H1 (cell line): ENCODE measurements around the gene USP12. TPM values are rescaled to one million over a fixed set of nuclear protein-coding genes. Genes with fewer than 3 reads are reported as not detected.

Experiments used
- CTCF ChIA-PET: fragments of 300-600 bp; sonication (Branson Sonifier 250); formaldehyde crosslinking; loops from one replicate; lab custom pipeline; 2021; ENCODE audit not compliant: partially characterized antibody; lab: Charles Lee
- POLR2A ChIA-PET: fragments of 300-600 bp; sonication (Branson Sonifier 250); formaldehyde crosslinking; loops from one replicate; lab custom pipeline; 2021; ENCODE audit warnings: inconsistent platforms; ENCODE audit not compliant: partially characterized antibody; lab: Charles Lee
- DNase-seq, 2 experiments: peaks; one replicate each; pipeline versions ENCODE4 v3.0.0 to v3.0.0-alpha.2; 2010 to 2022; ENCODE audit warnings: low spot score in 2 of 2, low read depth in 1 of 2, mixed read lengths in 1 of 2
- FAIRE-seq: peaks from 2 replicates; lab custom pipeline; 2011; peaks lifted over from hg19 to GRCh38; lab: Jason Lieb, UNC
- H2AFZ ChIP-seq: 2 replicates; pipeline ENCODE4 v1.8.1; 2012; ENCODE audit warnings: low read length, inconsistent platforms
- H2AK5ac ChIP-seq: 2 replicates; pipeline ENCODE4 v1.6.1; 2013; ENCODE audit warnings: low read depth, low read length
- H2BK120ac ChIP-seq: replicated peaks from 2 replicates; pipeline ENCODE3; 2013; ENCODE audit warnings: low read depth, low read length, inconsistent platforms
- H2BK12ac ChIP-seq: 2 replicates; pipeline ENCODE4 v1.6.1; 2013; ENCODE audit warnings: low read depth, low read length
- H2BK15ac ChIP-seq: 2 replicates; pipeline ENCODE4 v1.6.1; 2013; ENCODE audit warnings: low read length
- H2BK20ac ChIP-seq: 2 replicates; pipeline ENCODE4 v1.6.1; 2013; ENCODE audit warnings: low read length
- H2BK5ac ChIP-seq: 2 replicates; pipeline ENCODE4 v1.6.1; 2013; ENCODE audit warnings: low read depth, low read length
- H3K14ac ChIP-seq: 2 replicates; pipeline ENCODE4 v1.6.1; 2013; ENCODE audit warnings: inconsistent platforms; ENCODE audit not compliant: insufficient read length
- H3K18ac ChIP-seq: 2 replicates; pipeline ENCODE4 v1.6.1; 2013; ENCODE audit warnings: low read length; ENCODE audit errors: extremely low read depth
- H3K23ac ChIP-seq: 2 replicates; pipeline ENCODE4 v1.6.1; 2013; ENCODE audit warnings: inconsistent platforms; ENCODE audit not compliant: insufficient read length
- H3K23me2 ChIP-seq: 2 replicates; pipeline ENCODE4 v1.6.1; 2013; ENCODE audit warnings: low read depth, low read length
- H3K27ac ChIP-seq: 2 replicates; pipeline ENCODE4 v1.6.1; 2011; ENCODE audit warnings: low read depth, low read length, inconsistent platforms
- H3K27me3 ChIP-seq, 4 experiments: replicated peaks in 1 of 4; 1 replicate in 1 of 4; 2 replicates in 3 of 4; pipeline versions ENCODE4 v1.6.1 to v1.8.1; 2011 to 2013; ENCODE audit warnings: low read length in 3 of 4, mild to moderate bottlenecking in 3 of 4, inconsistent platforms in 2 of 4, mixed read lengths in 2 of 4, moderate library complexity in 1 of 4; ENCODE audit not compliant: control insufficient read depth in 3 of 4, insufficient read depth in 3 of 4; ENCODE audit errors: extremely low read depth in 1 of 4
- H3K36me3 ChIP-seq, 4 experiments: 2 replicates each; pipeline versions ENCODE4 v1.6.1 to v1.8.1; 2011 to 2013; ENCODE audit warnings: mild to moderate bottlenecking in 4 of 4, low read length in 3 of 4, moderate library complexity in 2 of 4, control low read depth in 1 of 4, inconsistent platforms in 1 of 4; ENCODE audit not compliant: insufficient read depth in 4 of 4, control insufficient read depth in 2 of 4
- H3K4ac ChIP-seq: replicated peaks from 2 replicates; pipeline ENCODE3; 2013; ENCODE audit warnings: low read length, low read depth, mixed read lengths, inconsistent platforms; ENCODE audit not compliant: insufficient read length
- H3K4me1 ChIP-seq, 4 experiments: replicated peaks in 1 of 4; 1 replicate in 1 of 4; 2 replicates in 3 of 4; pipeline versions ENCODE4 v1.6.1 to v1.8.1; 2011 to 2013; ENCODE audit warnings: low read length in 3 of 4, inconsistent platforms in 2 of 4, mixed read lengths in 1 of 4; ENCODE audit not compliant: insufficient read depth in 4 of 4, control insufficient read depth in 3 of 4
- H3K4me2 ChIP-seq, 2 experiments: 2 replicates each; pipeline versions ENCODE4 v1.6.1 to v1.8.1; 2011 to 2013; ENCODE audit warnings: low read depth in 2 of 2, low read length in 2 of 2, control low read depth in 1 of 2, inconsistent platforms in 1 of 2, mild to moderate bottlenecking in 1 of 2; ENCODE audit not compliant: insufficient read depth in 1 of 2
- H3K4me3 ChIP-seq, 4 experiments: fragments of 200-600, 300-600 bp in 1 of 4; sonication (generic), shearing (Covaris generic), sonication (Bioruptor Twin) in 1 of 4; 2 replicates each; pipeline versions ENCODE4 v1.5.1 to v1.8.1; 2011 to 2016; ENCODE audit warnings: low read length in 4 of 4, low read depth in 3 of 4, control low read depth in 2 of 4, inconsistent platforms in 2 of 4, mild to moderate bottlenecking in 2 of 4, mixed read lengths in 1 of 4, moderate library complexity in 1 of 4; ENCODE audit not compliant: insufficient read depth in 2 of 4; ENCODE audit errors: extremely low read depth in 1 of 4
- H3K56ac ChIP-seq: replicated peaks from 2 replicates; pipeline ENCODE3; 2013; ENCODE audit warnings: low read depth, mild to moderate bottlenecking, mixed read lengths, low read length, inconsistent platforms; ENCODE audit not compliant: insufficient read length
- H3K79me1 ChIP-seq: 2 replicates; pipeline ENCODE4 v1.6.1; 2013; ENCODE audit warnings: low read depth, low read length, control low read depth
- H3K79me2 ChIP-seq, 2 experiments: 2 replicates each; pipeline versions ENCODE4 v1.6.1 to v1.8.1; 2012 to 2013; ENCODE audit warnings: low read length in 2 of 2, mild to moderate bottlenecking in 2 of 2, inconsistent platforms in 1 of 2; ENCODE audit not compliant: insufficient read depth in 2 of 2, control insufficient read depth in 1 of 2
- H3K9ac ChIP-seq, 4 experiments: replicated peaks in 1 of 4; 1 replicate in 1 of 4; 2 replicates in 3 of 4; pipeline versions ENCODE4 v1.6.1 to v1.8.1; 2011 to 2013; ENCODE audit warnings: low read depth in 3 of 4, low read length in 3 of 4, control low read depth in 2 of 4, mild to moderate bottlenecking in 2 of 4, moderate library complexity in 2 of 4, inconsistent platforms in 1 of 4; ENCODE audit errors: extremely low read depth in 1 of 4
- H3K9me3 ChIP-seq, 2 experiments: 2 replicates each; pipeline versions ENCODE4 v1.6.1 to v1.8.1; 2012 to 2013; ENCODE audit warnings: mild to moderate bottlenecking in 2 of 2, moderate library complexity in 2 of 2, control low read depth in 1 of 2, inconsistent platforms in 1 of 2, low read depth in 1 of 2, low read length in 1 of 2, mixed read lengths in 1 of 2; ENCODE audit not compliant: insufficient read depth in 2 of 2
- H4K20me1 ChIP-seq, 2 experiments: replicated peaks in 1 of 2; 2 replicates each; pipeline versions ENCODE3 to v1.8.1; 2011 to 2013; ENCODE audit warnings: inconsistent platforms in 2 of 2, low read length in 2 of 2, mild to moderate bottlenecking in 1 of 2; ENCODE audit not compliant: insufficient read depth in 2 of 2, control insufficient read depth in 1 of 2
- H4K5ac ChIP-seq: 2 replicates; pipeline ENCODE4 v1.6.1; 2013; ENCODE audit warnings: low read length, low read depth, mixed read lengths, inconsistent platforms; ENCODE audit not compliant: insufficient read length
- H4K8ac ChIP-seq: 2 replicates; pipeline ENCODE4 v1.8.0; 2013; ENCODE audit warnings: mild to moderate bottlenecking, moderate library complexity, low read length, inconsistent platforms; ENCODE audit not compliant: insufficient read depth; ENCODE audit errors: extremely low read depth
- H4K91ac ChIP-seq: replicated peaks from 2 replicates; pipeline ENCODE3; 2013; ENCODE audit warnings: low read length, mixed read lengths, inconsistent platforms; ENCODE audit not compliant: insufficient read length
- CEBPB ChIP-seq: IDR thresholded peaks from 2 replicates; pipeline ENCODE4 v1.6.1; 2012; ENCODE audit warnings: low read depth, low read length
- EGR1 ChIP-seq: IDR thresholded peaks from 2 replicates; pipeline ENCODE4 v1.6.1; 2011; ENCODE audit warnings: low read depth, low read length, borderline replicate concordance
- JUND ChIP-seq: IDR thresholded peaks from 2 replicates; pipeline ENCODE4 v1.6.1; 2011; ENCODE audit warnings: mild to moderate bottlenecking, improper control_type of control experiment, low read length
- MAFK ChIP-seq: IDR thresholded peaks from 2 replicates; pipeline ENCODE4 v1.6.1; 2012; ENCODE audit warnings: low read depth, mild to moderate bottlenecking, improper control_type of control experiment, low read length
- WGBS, 2 experiments: shearing (Covaris generic) in 1 of 2; methylation state at CpG; one replicate each; pipeline versions ENCODE4 v1.1.6 to v1.1.7; 2013 to 2015; ENCODE audit warnings: low lambda C conversion rate in 2 of 2, mixed read lengths in 2 of 2, inconsistent platforms in 1 of 2, low coverage in 1 of 2, missing lambda C conversion rate in 1 of 2; ENCODE audit not compliant: insufficient replicate concordance in 2 of 2, insufficient coverage in 1 of 2, insufficient read length in 1 of 2; ENCODE audit errors: extremely low coverage in 1 of 2, missing lambda C conversion rate in 1 of 2; 5-methylcytosine and 5-hydroxymethylcytosine counted together
- polyA plus RNA-seq, 7 experiments: library from polyadenylated mRNA; depleted of rRNA in 3 of 7; stranded (reverse) in 5 of 7; unstranded in 2 of 7; fragments of >200 nt in 5 of 7; fragments of 200-250 nt in 2 of 7; gene quantifications; 1 replicate in 5 of 7; 2 replicates in 1 of 7; 4 replicates in 1 of 7; pipeline versions ENCODE4 v1.2.1 to v1.2.3, GENCODE V29; 2011 to 2013; ENCODE audit warnings: missing spikeins in 2 of 7, mixed read lengths in 2 of 7
- total RNA-seq: library from RNA; stranded (reverse); fragmentation: NEBNext Ultra II Directional; extraction: Animal tissue kit (Norgen Biotek cat#: 25700); gene quantifications from 2 replicates; pipeline ENCODE4 v1.2.1, GENCODE V29; 2021

USP12 gene
- total and polyA plus RNA-seq, 2 of the 8 experiments (the other 6 are each of a cell fraction or from before 2014, with no cell fraction given), result 4.0 to 30.0 TPM

DNA sequence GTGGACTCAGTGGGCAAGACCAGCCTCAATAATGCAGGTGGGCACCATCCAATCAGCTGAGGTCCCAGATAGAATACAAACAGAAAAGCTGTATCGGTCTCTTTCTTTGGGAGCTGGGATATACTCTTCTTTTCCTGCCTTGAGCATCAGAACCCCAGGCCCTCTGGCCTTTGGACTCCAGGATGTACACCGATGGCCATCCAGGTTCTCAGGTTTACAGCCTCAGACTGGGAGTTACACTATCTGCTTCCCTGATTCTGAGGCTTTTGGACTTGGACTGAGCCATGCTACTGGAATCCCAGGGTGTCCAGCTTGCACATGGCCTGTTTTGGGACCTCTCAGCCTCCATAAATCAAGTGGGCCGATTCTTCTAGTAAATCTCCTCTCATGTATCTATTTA is 27.6 kb upstream of the USP12 start:
- no peak for FAIRE-seq
- Histone ChIP-seq H3K27ac (no peak overlapping the region), H2BK20ac (no peak overlapping the region), H4K20me1 (no peaks in the 10 kb centered on the region), H3K56ac (no peak overlapping the region), H2BK120ac (no peak overlapping the region), H3K36me3 (no peaks in the 10 kb centered on the region), H3K18ac (no peak overlapping the region), H3K4me3 (no peak overlapping the region), H2AFZ (no peak overlapping the region), H2BK12ac (no peak overlapping the region), H4K91ac (no peak overlapping the region), H3K79me2 (no peaks in the 10 kb centered on the region)
- POLR2A ChIA-PET, result no interaction called here
- DNase-seq, result no peak
- TF ChIP-seq EGR1 (no peak), CEBPB (no peak), JUND (no peak), MAFK (no peak)
- TF ChIP-seq, all 59 proteins: peak for 0
- Histone ChIP-seq H2AK5ac (no peak overlapping the region), H3K23me2 (0 out of 2 replicates have a peak, but pooled peaks cover 2% of the 10 kb centered on the region), H3K14ac (no peak overlapping the region), H3K4ac (no peak overlapping the region), H3K27me3 (no peaks in the 10 kb centered on the region), H3K23ac (no peak overlapping the region), H2BK15ac (0 out of 2 replicates have a peak overlapping the region, but pooled peaks have one; percentile 29), H4K8ac (no peak overlapping the region), H2BK5ac (no peak overlapping the region), H3K9ac (no peak overlapping the region), H3K4me1 (peaks cover 0 to 6% (median 4%) of the 10 kb centered on the region in 4 experiments; a peak in 2 of 7 replicates), H4K5ac (no peak overlapping the region), H3K9me3 (no peaks in the 10 kb centered on the region), H3K4me2 (no peak overlapping the region), H3K79me1 (no peaks in the 10 kb centered on the region)
- WGBS, 2 experiments, result 95% methylated on average over 3 of the region's 3 CpGs; no CpG with 5 or more reads in 1 of the 2 experiments
- CTCF ChIA-PET, result interaction anchor here (0.7 to 1.0 kb wide), 3 partner anchors 209 to 375 kb away, joined by 3 read pairs; no protein-coding TSS in a partner anchor
